ENCODE results near the gene ERCC2. TPM values are rescaled to one million over a fixed set of nuclear protein-coding genes. Genes with fewer than 3 reads are reported as not detected.
A peak's percentile ranks its signal among the peaks of the same experiment; 100 is the strongest.

ERCC2 gene
- total RNA-seq, 1 donor from 2014 or later, result 44.7 TPM

DNA sequence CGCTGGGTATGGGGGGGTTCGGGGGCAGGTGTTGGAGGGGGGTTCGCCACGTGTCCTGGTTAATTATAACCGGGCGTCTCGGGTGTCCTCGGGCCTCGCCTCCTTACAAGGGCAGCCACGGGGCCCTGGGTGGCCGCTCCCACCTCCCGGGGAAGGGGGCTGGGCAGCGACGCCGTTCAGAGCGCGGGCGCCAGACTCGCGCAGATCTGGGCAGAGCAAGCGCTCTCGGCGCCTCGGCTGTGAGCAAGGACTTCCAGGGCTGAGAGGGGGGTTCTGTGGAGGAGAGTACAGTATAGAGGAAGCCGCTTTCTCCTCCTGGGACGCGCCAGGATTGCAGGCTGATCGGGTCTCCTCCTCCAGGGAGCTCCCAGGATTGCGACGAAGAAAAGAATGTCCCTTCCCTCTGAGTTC is 46.7 kb downstream of the ERCC2 start:
- H3K9me3 Mint-ChIP-seq (ENCODE audit: unreplicated experiment), result no peaks in the 10 kb centered on the region
- H3K27me3 ChIP-seq (ENCODE audit: insufficient read depth, low read length), result peaks cover 7% of the 10 kb centered on the region
- H3K27ac ChIP-seq (ENCODE audit: low read depth, low read length), result no peak overlapping the region
- H3K4me3 Mint-ChIP-seq (ENCODE audit: unreplicated experiment), result no peak overlapping the region
- no peak overlapping the region for H3K27ac Mint-ChIP-seq (ENCODE audit: unreplicated experiment)
- FAIRE-seq (no peak), DNase-seq (ENCODE audit: low read depth) (no peak)
- H3K9ac ChIP-seq (ENCODE audit: low read length), result peak overlapping the region; percentile 57
- no peaks in the 10 kb centered on the region for H3K9me3 ChIP-seq (ENCODE audit: insufficient read depth, low read depth, low read length)
- peaks cover 15% of the 10 kb centered on the region for H3K27me3 Mint-ChIP-seq (ENCODE audit: low read depth, unreplicated experiment)
- H3K4me3 ChIP-seq (ENCODE audit: insufficient read depth, low read depth, low read length), result no peak overlapping the region
- H3K79me2 ChIP-seq (ENCODE audit: insufficient read depth, low read length), result no peaks in the 10 kb centered on the region
- TF ChIP-seq, protein P1, sequence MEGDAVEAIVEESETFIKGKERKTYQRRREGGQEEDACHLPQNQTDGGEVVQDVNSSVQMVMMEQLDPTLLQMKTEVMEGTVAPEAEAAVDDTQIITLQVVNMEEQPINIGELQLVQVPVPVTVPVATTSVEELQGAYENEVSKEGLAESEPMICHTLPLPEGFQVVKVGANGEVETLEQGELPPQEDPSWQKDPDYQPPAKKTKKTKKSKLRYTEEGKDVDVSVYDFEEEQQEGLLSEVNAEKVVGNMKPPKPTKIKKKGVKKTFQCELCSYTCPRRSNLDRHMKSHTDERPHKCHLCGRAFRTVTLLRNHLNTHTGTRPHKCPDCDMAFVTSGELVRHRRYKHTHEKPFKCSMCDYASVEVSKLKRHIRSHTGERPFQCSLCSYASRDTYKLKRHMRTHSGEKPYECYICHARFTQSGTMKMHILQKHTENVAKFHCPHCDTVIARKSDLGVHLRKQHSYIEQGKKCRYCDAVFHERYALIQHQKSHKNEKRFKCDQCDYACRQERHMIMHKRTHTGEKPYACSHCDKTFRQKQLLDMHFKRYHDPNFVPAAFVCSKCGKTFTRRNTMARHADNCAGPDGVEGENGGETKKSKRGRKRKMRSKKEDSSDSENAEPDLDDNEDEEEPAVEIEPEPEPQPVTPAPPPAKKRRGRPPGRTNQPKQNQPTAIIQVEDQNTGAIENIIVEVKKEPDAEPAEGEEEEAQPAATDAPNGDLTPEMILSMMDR (IDR thresholded peaks at IDR 0.05; ENCODE audit: insufficient read depth, low read depth, low read length), result no peak
- TF ChIP-seq EZH2 (IDR thresholded peaks at IDR 0.05; ENCODE audit: insufficient read depth, low read length), result no peak
- peak overlapping the region; percentile 67 for H2AFZ ChIP-seq (ENCODE audit: low read depth, low read length)
- peaks cover 7% of the 10 kb centered on the region for H3K4me1 ChIP-seq (ENCODE audit: insufficient read depth, low read length)
- no peaks in the 10 kb centered on the region for H3K36me3 Mint-ChIP-seq (ENCODE audit: low read depth, unreplicated experiment)
- no peaks in the 10 kb centered on the region for H4K20me1 ChIP-seq (ENCODE audit: insufficient read depth, low read length)
- H3K4me1 Mint-ChIP-seq (ENCODE audit: low read depth, unreplicated experiment), result peaks cover 2% of the 10 kb centered on the region
- H3K36me3 ChIP-seq (ENCODE audit: insufficient read depth, low read length), result no peaks in the 10 kb centered on the region
- H3K4me2 ChIP-seq (ENCODE audit: low read length), result peak overlapping the region; percentile 78

DNA sequence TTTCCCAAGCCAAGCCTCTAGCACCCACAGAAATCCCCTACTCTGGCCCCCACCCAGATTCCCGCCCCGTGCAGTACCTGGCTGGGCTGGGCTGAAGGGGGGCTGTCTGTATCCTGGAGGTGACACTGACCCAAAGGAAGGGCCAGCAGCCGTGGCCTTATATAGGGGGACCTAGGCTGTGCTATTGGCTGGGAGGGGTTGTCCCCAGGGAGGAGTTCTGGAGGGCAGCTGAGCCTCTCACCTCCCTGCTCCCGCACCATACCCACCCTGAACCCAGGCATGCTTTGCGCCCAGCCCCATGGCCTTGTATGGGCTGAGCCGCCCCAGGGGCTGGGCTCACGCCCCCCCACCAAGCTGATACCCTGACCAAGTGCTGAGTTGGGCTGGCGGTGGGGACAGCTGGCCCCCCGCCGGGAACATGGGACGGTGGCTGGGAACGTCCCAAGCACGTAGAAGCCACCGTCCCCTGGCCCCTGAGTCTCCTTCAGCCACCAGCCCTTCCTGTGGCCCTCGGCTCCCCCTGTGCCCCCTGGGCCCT is 47.6 kb downstream of the ERCC2 start, which contains the start of gene CKM:
Gene CKM, minus strand, starts transcription at position 132 of the 538 bp plus-strand sequence. CDS start 3,162 bp downstream, outside the sequence.
- H3K79me2 ChIP-seq (ENCODE audit: insufficient read depth, low read length), result no peaks in the 10 kb centered on the region
- Mint-ChIP-seq H3K4me1 (ENCODE audit: low read depth, unreplicated experiment) (peaks cover 2% of the 10 kb centered on the region), H3K9me3 (ENCODE audit: unreplicated experiment) (no peaks in the 10 kb centered on the region), H3K36me3 (ENCODE audit: low read depth, unreplicated experiment) (no peaks in the 10 kb centered on the region), H3K27me3 (ENCODE audit: low read depth, unreplicated experiment) (peaks cover 19% of the 10 kb centered on the region), H3K27ac (ENCODE audit: unreplicated experiment) (no peak within 1 kb of the TSS), H3K4me3 (ENCODE audit: unreplicated experiment) (no peak within 1 kb of the TSS)
- no peak within 1 kb of the TSS for H3K27ac ChIP-seq (ENCODE audit: low read depth, low read length)
- no peaks in the 10 kb centered on the region for H3K36me3 ChIP-seq (ENCODE audit: insufficient read depth, low read length)
- H4K20me1 ChIP-seq (ENCODE audit: insufficient read depth, low read length), result no peaks in the 10 kb centered on the region
- no peak within 1 kb of the TSS for H3K4me3 ChIP-seq (ENCODE audit: insufficient read depth, low read depth, low read length)
- DNase-seq (ENCODE audit: low read depth) (no peak), FAIRE-seq (no peak)
- H3K27me3 ChIP-seq (ENCODE audit: insufficient read depth, low read length), result peaks cover 7% of the 10 kb centered on the region
- peak within 1 kb of the TSS; percentile 67 for H2AFZ ChIP-seq (ENCODE audit: low read depth, low read length)
- H3K4me1 ChIP-seq (ENCODE audit: insufficient read depth, low read length), result peaks cover 7% of the 10 kb centered on the region
- H3K9ac ChIP-seq (ENCODE audit: low read length), result peak within 1 kb of the TSS; percentile 57
- TF ChIP-seq EZH2 (IDR thresholded peaks at IDR 0.05; ENCODE audit: insufficient read depth, low read length), result no peak
- TF ChIP-seq, protein P1 (IDR thresholded peaks at IDR 0.05; ENCODE audit: insufficient read depth, low read depth, low read length), result no peak
- no peaks in the 10 kb centered on the region for H3K9me3 ChIP-seq (ENCODE audit: insufficient read depth, low read depth, low read length)
- H3K4me2 ChIP-seq (ENCODE audit: low read length), result peak within 1 kb of the TSS; percentile 78

DNA sequence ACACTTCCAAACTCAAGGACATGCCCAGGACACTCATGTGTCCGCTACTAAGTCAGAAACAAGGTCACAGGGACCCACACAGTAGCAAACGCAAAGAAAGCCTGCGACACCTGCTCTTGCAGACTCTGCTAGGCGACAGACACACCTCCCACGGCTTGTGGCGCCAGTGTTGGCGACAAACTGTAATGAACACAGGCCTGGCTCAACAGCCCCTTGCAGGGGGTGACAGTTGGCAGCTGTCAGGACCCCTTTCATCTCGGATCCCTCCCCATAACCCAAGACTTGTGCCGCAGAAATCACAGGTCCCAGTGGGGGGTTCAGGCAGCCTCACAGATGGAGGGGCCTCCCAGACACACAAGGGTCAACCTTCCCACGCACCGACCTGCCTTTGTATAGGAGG is 48.1 kb downstream of the ERCC2 start:
- Histone ChIP-seq H3K79me2 (ENCODE audit: insufficient read depth, low read length) (no peaks in the 10 kb centered on the region), H3K9ac (ENCODE audit: low read length) (no peak overlapping the region), H3K4me2 (ENCODE audit: low read length) (no peak overlapping the region), H3K4me1 (ENCODE audit: insufficient read depth, low read length) (peaks cover 7% of the 10 kb centered on the region), H3K9me3 (ENCODE audit: insufficient read depth, low read depth, low read length) (no peaks in the 10 kb centered on the region), H3K27ac (ENCODE audit: low read depth, low read length) (no peak overlapping the region), H3K27me3 (ENCODE audit: insufficient read depth, low read length) (peaks cover 7% of the 10 kb centered on the region), H2AFZ (ENCODE audit: low read depth, low read length) (no peak overlapping the region), H3K4me3 (ENCODE audit: insufficient read depth, low read depth, low read length) (no peak overlapping the region), H3K36me3 (ENCODE audit: insufficient read depth, low read length) (no peaks in the 10 kb centered on the region), H4K20me1 (ENCODE audit: insufficient read depth, low read length) (no peaks in the 10 kb centered on the region)
- peaks cover 2% of the 10 kb centered on the region for H3K4me1 Mint-ChIP-seq (ENCODE audit: low read depth, unreplicated experiment)
- H3K27ac Mint-ChIP-seq (ENCODE audit: unreplicated experiment), result no peak overlapping the region
- H3K27me3 Mint-ChIP-seq (ENCODE audit: low read depth, unreplicated experiment), result peaks cover 23% of the 10 kb centered on the region
- H3K9me3 Mint-ChIP-seq (ENCODE audit: unreplicated experiment), result no peaks in the 10 kb centered on the region
- no peaks in the 10 kb centered on the region for H3K36me3 Mint-ChIP-seq (ENCODE audit: low read depth, unreplicated experiment)
- FAIRE-seq, result no peak
- TF ChIP-seq EZH2 (IDR thresholded peaks at IDR 0.05; ENCODE audit: insufficient read depth, low read length), result no peak
- TF ChIP-seq, protein P1 (IDR thresholded peaks at IDR 0.05; ENCODE audit: insufficient read depth, low read depth, low read length), result no peak
- H3K4me3 Mint-ChIP-seq (ENCODE audit: unreplicated experiment), result no peak overlapping the region
- DNase-seq (ENCODE audit: low read depth), result no peak
